ENCODE data around the gene EXOC6B.

The EXOC6B gene

GRCh38 chr2:72155151-72155550 is 670.7 kb downstream of the EXOC6B start:
- no peak for DNase-seq

GRCh38 chr2:72154386-72154975 is 671.4 kb downstream of the EXOC6B start:
- no peak for DNase-seq

GRCh38 chr2:72153924-72154323 is 671.9 kb downstream of the EXOC6B start:
- no peak for DNase-seq

- DNase-seq: no peak
Observed at GRCh38 chr2:72153026-72153791, 672.6 kb downstream of the EXOC6B start.

- no peak for DNase-seq
Observed at GRCh38 chr2:72150861-72151356, 674.9 kb downstream of the EXOC6B start.

DNA sequence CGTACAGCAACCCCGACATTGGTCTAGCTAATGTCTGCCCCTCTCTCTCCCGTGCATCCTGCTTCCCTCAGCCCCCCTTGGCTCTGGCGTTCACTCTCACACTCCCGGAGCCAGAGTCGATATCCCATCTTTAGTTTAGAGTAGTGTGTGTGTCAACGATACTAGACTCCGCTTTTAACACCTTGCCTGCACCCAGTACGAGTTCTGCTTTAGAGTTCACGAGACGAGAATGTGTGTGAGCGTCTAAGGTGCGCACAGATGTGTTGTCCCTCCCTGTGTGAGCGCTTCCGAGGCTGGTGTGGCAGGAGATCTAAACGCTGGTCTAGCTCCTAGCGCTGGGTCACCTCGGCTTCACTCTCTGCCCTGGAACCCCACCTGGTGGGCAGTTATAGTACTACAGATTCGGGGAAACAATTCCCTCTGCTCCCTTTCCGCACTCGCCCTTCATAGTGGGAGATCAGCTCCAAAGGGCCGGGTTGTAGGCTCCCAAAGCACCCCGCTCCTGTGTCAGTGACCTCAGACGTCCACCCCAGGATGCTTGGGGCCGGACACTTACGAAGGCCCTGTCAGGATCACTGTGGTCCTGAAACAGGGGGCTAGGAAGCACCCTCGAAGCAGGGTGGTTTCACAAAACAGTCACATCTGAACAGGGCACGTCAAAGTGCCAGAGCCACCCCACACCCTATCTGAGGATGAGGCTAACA is 675.5 kb downstream of the EXOC6B start:
- peak in 5 of 6 experiments; percentile 13 to 61 (median 22) for DNase-seq

DNA sequence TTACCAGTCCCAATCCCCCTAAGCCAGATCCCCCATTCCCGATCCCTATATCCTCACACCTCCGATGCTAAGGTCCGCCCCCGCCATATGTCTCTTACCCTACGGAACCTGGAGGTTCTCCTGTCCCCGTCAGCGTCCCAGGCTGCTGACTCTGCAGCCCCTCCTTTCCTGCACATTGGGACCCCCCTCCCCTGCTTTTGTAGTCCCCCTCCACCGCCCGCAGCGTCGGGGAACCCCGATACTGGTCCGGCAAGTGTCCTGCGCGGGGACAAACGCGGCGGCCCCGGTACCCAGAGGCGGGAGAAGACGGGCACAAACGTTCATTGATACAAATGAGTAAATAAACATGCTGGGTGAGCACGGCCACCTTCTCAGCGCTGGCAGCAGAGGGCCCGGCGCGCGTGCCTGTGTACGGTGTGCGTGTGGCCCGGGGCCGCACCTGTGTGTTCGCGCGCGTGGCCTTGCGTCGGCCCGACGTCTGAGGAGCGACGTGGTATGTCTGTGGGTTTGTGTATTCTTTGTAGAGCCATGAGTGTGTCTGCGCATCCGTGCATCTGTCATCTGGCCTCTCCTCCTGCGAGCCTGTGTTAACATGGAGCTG is 676.2 kb downstream of the EXOC6B start:
- peak in 1 of 6 experiments; percentile 33 for DNase-seq

DNA sequence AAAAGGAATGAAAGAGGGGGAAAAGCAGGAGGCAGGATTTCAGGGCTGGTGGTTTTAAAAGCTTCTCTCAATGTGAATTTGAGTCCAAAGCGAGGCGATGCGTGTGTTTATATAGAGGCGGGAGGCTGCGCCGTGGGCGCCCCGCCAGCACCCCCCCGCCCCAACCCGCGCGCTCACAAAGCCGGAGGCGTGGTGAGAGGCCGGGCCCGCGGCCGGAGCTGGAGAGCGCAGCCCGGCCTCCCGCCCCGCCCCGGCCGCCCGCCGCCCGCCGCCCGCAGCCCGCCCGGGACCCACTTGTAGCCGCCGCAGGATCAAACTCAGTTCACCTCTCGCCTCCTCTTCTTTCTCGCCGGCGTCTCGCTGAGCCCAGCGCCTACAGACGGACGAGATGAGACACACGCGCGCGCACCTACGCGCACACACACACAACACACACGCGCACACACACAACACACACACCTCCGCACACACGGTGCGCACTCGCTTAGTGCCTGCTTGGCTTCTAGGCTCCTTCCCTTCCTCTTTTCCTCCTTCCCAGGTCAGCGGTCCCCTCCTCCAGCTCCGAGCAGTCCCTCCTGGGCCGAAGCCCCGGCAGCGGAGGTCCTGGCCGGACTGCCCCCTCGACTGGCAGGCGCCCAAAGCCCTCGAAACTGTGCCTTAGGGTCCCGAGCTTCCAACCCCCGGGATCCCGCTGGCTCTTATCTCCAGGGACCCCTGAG is 676.8 kb downstream of the EXOC6B start:
- DNase-seq: peak in 1 of 6 experiments; percentile 24

DNA sequence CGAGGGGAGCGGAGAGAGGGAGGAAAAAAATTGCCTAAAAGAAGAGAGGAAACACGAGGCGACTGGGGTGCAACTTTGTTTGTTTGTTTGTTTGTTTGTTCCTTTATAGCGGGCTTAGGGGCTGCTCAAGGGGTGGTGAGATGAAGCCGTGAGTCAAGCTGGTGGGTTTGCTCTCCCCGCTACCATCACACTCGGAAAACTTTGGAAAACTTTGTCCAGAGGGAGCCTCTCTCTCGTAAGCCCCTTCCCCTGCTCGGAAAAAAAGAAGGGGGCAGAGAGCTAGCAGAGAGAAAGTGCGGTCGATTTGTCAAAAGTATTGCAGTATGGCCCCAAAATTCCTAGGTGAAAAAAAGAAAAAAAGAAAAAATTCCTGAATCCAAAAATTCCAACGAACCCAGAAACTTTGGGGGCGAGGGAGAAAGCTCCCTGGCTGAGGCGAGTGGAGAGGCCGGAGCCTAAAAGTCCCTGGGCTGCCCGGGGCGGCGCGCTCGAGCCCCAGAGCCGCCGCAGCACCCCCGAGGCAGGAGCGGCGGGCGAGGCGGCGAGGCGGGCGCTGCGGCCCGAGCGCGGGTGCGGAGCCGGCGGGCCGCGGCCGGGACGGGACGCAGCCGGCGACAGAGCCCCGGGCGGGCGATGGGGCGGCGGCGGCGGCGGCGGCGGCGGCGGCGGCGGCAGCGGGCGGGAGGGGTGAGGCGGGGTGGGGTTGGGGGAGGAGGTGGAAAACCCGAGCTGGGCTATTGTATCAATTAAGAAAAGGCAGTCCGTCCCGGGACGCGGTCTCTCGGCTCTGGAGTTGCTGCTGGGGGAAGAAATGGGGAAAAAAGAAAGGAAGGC is 677.6 kb downstream of the EXOC6B start:
- DNase-seq: no peak

DNA sequence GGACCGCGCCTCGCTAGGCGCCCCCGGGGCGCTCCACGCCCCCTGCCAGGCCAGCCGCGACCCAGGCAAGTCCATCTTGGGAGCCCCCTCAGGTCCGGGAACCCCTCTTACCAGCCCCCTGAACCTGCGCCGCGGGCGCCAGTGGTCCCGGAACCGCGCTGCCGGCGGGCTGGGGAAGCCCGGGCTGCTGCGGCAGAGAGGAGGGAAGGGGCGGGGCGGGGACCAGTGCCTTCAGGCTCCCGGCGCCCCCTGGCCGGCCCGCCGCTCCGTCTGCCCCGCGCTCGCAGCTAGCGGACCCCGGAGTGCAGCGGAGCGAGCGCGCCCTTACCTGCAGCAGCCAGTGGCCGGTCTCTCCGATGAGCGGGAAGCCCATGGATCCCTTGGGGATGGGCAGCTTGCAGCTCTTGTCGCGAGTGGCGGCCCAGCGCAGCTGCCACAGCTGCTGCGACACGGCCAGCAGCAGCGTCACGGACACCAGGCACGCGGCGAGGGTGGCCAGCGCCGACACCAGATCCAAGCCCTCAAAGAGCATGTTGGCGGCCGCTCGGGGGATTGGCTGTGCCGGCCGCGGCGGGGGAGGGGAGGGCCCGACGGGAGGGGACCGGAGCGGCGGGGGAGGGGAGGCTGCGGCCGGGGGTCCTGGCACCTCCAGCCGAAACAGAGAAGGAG is 678.4 kb downstream of the EXOC6B start, which contains the start of gene CYP26B1:
TSS of gene CYP26B1 (minus strand) at position 560 of the 669 bp plus-strand sequence. CDS start at position 532, 28 bp downstream.
- DNase-seq: no peak

- no peak for DNase-seq
Observed at GRCh38 chr2:72146347-72147302, 679.2 kb downstream of the EXOC6B start.

DNA sequence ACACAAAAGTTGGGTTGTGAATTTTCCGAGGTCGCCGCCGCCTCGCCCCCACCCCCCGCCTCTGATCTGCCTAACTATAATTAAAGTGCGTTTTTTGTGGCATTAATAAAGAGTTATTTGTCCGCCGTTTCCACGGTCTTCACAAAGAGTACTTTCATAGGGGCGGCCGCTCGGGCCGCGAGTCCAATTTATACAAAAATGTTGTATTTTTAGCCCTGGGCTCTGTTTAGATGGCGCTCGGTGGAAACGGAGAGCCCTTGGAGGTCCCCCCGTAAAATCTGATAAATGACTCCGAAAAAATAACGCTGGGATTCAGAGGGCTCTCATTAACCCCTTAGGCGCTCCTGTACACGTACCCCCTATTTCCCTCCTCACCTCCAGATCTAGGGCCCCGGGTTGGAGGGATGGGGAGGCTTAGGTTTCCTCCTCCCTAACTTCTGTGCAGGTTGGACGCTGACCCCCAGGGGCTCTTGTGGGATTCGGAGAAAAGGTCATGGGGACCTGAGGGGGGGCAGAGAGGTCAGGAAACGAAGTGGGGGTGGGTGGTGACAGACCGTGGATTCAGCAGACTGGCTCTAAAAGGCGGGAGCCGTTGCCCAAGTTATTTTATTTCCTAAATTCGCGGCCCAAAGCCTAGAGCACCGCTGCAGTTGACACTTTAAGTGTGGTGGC is 680.0 kb downstream of the EXOC6B start:
- no peak for DNase-seq

- DNase-seq: no peak
Observed at GRCh38 chr2:72145289-72145657, 680.6 kb downstream of the EXOC6B start.

GRCh38 chr2:72144632-72145288 is 681.1 kb downstream of the EXOC6B start:
- DNase-seq: no peak

DNA sequence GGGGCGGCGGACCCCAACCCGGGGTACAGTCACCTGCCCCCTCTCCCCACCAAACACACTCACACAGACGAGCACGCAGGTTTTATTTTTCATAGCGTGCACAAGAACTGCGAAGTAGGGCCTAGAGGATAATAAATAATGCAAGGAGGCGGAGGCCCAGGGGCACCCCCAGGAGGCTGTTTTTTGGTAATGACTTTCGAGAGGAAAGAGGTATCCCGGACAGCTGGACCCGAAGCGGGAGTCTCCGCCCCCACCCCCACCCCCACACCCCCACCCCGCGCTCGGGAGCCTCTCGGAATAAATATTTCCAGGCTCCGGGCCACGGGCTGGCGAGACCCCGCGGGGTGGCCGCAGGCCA is 681.6 kb downstream of the EXOC6B start:
- no peak for DNase-seq

- no peak for DNase-seq
Observed at GRCh38 chr2:72143441-72144273, 682.2 kb downstream of the EXOC6B start.

DNA sequence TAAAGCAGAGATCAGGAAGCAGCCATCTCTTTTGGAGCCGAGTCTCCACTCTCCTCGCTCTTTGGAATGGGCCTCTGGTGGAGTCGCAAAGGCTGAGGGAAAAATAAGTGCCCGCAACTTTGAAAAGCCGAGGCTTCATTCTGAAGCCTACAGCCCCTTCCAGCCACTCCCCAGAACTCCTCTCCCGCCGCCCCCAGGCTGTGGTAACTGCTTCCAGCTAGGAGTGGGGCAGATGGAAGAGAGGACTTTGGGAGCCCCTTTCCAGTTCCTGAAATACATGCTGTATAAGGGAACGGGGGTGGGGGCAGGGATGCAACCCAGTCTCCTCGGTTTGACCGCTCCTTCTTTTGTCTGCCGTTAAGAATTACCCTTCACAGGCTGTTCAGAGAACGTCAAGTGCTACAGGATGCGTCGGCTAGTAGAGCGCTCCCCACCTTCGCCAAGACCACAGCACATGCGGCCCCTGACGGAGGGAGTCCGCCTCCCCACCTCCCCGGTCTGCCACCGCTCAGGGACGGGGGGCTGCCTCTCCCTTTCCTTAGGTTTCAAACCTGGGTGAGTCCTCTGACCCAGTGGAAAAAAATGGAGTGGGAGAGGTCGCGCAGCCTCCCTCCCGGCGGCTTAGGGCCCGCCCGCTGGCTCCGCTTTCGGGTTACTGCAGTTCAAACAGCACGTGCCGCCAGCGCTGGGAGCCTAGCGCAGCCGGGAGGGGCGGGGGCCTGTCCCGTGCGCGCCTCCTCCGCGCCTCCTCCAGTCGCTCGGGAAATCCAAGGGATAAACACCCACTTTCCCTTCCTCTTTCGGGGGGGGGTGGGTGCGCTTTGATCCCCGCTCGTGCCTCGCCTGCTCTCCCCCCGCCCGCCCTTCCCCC is 683.0 kb downstream of the EXOC6B start:
- DNase-seq: no peak
